HuH-7.5 (cell line): ENCODE measurements around the gene FGF21.

Experiments used
- DNase-seq: peaks from one replicate; pipeline ENCODE4 v3.0.0; 2011; ENCODE audit warnings: low spot score

FGF21 gene

GRCh38 chr19:48728911-48729664 lies 26.2 kb upstream of the FGF21 start:
- no peak for DNase-seq

- no peak for DNase-seq
Observed at GRCh38 chr19:48731452-48731851, 23.9 kb upstream of the FGF21 start.

GRCh38 chr19:48734625-48735024 lies 20.7 kb upstream of the FGF21 start:
- no peak for DNase-seq

- no peak for DNase-seq
Observed at GRCh38 chr19:48735031-48735615, 20.2 kb upstream of the FGF21 start.

DNA sequence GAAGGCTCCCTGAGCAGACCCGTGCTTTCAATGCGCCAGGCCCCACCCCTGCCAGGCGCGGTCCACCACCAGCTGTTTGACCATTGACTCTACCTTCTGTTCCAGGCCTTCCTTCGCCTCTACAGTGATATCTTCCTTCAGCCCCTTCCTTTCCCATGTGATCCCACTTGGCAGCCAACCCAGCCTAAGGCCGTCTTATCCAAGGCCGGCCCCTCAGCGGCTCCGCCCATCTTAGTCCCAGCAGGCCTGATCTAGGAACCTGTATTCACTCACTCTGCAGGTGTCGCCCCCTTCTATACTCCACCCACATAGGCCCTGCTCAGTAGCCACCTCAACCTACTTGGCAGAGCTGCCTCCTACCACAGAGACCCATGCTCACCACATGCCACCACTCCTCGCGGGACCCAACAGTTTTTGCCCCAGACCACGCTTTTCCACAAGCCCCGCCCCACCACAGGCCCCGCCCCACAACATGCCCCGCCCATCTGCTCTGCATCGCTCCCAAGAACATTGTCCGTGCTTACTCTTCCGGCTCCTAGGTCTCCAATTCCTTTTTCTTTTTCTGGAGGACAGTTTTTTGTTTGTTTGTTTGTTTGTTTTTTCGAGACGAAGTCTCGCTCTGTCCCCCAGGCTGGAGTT lies 17.8 kb upstream of the FGF21 start:
- no peak for DNase-seq

GRCh38 chr19:48738557-48739403 lies 16.5 kb upstream of the FGF21 start:
- peak; percentile 98 for DNase-seq

DNA sequence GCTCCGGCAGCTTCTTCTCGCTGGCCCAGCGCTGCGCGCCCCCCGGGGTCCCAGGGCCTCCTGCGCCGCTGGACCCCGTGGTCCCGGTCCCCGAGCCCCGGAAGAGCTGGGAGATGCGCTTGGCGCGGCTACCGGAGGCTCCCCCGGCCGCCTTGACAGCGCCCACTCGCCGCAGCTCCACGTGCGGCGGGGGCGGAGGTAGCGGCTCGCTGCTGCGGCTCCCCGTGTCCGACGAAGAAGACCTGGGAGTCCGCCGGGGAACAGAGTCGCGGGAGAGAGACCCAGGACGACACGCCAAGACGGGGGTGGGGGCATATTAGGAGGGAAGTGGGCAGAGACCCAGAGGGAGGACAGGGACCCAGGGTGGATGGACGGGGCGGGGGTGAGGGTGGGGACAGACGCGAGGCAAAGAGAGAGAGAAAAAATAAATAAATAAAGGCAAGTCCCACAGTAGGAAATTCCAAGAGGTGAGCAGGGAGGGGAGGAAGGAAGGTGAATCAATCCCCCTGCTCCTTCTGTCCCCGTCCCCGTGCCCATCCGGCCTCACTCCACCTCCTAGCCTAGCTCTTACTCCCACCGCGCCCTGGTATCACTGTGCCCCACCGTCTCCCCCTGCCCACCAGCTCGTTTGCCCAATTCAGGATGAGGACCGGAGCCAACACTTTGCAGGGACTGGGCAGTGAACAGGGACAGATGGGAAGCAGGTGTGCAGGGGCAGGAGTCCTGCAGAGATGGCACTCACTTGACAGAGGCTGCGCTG lies 15.7 kb upstream of the FGF21 start:
- DNase-seq: no peak

DNA sequence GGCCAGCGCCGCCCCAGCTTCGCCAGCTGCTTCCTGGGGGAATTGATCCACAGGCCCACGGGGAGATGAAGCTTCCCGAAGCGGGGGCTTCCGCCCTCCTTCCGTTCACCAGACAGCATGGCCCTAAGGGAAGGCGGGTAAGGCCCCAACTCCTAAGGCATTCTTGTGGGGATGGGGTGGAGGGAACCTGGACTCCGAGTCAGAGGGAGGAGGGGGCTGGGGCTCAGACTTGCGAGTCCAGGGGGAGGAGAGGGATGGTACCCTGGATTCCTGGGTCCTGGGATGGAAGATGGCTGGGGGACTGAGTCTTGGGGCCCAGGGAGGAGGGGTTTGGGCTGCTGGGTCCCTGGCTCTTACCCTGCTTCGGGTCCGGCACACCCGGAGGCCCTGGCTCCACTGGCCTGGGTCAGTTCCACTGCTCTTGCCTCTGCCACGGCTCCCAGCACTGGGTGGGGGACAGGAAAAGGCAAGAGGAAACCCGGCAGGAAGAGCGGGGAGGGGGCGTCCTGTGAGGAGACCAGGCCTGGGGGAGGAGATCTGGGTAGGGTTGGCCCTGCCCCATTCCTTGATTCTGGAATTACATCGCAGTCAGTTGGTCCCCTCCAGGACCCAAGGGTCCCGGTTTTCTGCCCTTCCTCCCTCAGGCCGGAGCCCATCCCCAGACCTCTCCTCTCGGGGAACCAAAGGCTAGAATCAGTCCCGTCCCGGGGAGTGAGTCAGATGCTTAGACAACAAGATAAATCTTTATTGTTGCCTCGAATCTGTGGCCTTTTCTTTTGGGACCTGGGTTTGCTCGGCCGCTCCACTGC lies 15.0 kb upstream of the FGF21 start, which contains the start of gene RASIP1:
RASIP1 (minus strand) TSS at position 447 of the 809 bp plus-strand sequence; CDS start at position 119, 328 bp downstream.
- no peak for DNase-seq

GRCh38 chr19:48741129-48741999 lies 14.0 kb upstream of the FGF21 start:
- DNase-seq: no peak

DNA sequence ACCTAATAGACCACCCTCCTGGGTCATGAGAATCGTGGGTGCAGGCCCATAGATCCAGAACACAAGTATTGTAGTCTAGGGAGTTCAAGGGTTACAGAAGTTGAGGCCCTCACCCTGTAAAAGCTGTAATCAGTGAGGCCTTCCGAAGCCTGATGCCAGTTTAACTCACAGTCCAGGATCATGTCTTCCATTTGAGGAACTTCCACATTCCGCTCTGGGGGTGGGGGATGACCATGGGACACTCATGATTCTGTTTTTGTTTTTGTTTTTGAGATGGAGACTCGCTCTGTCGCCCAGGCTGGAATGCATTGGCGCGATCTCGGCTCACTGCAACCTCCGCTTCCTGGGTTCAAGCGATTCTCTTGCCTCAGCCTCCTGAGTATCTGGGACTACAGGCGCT lies 13.2 kb upstream of the FGF21 start:
- DNase-seq: no peak

DNA sequence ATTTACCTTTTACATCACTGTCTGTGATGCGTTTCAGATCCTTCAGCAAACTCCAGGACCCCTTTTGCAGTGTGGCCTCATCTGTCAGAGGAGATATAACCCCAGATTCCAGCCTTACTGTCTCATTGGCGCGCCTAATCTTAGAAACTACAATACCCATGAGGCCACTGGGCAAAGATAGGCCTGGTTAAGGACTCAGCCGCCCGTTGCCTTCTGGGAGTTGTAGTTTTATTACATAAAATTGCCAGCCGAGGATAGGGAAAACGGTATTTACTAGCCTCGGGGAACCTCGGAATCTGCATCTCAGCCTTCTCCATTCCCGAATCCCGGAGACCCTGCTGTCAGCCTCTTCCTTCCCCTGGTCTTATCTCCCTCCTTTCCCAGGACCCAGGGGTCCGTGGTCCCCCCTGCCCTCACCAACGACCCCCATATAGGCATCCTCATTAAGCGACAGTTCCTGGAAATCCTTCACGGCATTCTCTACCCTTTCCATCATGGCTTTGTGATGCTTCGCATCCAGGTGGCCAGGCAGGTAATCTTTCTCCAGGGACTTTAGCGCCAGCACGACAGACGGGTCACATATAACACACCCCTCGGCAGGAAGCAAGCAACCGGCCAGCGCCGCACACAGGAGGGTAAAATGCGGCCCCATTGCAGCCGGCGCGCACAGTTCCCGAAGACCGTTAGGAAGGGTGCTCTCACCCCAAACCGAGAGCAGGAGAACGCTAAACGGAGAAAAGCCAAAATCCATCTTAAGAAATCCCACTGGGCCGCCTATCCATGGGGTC lies 9.9 kb upstream of the FGF21 start:
- DNase-seq: peak; percentile 87

DNA sequence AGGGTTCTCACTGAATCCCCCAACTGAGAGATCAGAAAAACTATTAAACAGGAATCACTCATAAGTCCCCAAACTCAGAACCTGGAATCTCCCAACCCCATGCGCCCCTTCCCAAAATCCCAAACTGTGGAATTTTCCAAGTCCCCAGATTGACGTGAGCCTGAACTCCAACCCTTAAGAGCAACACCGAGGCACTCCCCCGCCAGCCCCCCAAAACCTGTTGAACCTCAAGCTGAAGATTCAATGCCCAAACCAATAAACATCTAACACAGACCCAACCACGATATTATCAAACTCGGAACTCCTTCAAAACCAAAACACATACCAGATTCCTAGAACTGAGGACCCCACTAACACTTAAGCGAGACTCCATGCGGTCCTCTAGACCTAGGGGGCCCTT lies 9.2 kb upstream of the FGF21 start:
- DNase-seq: no peak

- DNase-seq: peak; percentile 90
Observed at GRCh38 chr19:48746738-48747575, 8.4 kb upstream of the FGF21 start, which contains the start of gene IZUMO1. Gene IZUMO1 (minus strand): TSS chr19:48746909. CDS start chr19:48745859, 1,050 bp downstream.

GRCh38 chr19:48749571-48750198 lies 5.6 kb upstream of the FGF21 start:
- no peak for DNase-seq

- DNase-seq: no peak
Observed at GRCh38 chr19:48750351-48750750, 5.0 kb upstream of the FGF21 start.

GRCh38 chr19:48750771-48751504 lies 4.4 kb upstream of the FGF21 start:
- no peak for DNase-seq
